Testis (tissue), 3 donors: ENCODE results near the gene ANGEL2. TPM values are rescaled to one million over a fixed set of nuclear protein-coding genes. Genes with fewer than 3 reads are reported as not detected.

Source experiments
- DNase-seq: peaks from one replicate; pipeline ENCODE4 v3.0.0-alpha.2; 2019
- H3K27ac ChIP-seq, 2 donors: fragments of 200-600 bp; sonication (generic); one replicate each; pipeline ENCODE4 v1.5.1; 2019
- H3K27me3 ChIP-seq: fragments of 200-600 bp; sonication (generic); one replicate; pipeline ENCODE4 v1.5.1; 2019
- H3K36me3 ChIP-seq: fragments of 200-600 bp; sonication (generic); one replicate; pipeline ENCODE4 v1.5.1; 2017; ENCODE audit warnings: low read depth; ENCODE audit errors: missing control alignments
- H3K4me1 ChIP-seq: fragments of 200-600 bp; sonication (generic); one replicate; pipeline ENCODE4 v1.5.1; 2019
- H3K4me3 ChIP-seq, 2 donors: fragments of 200-600 bp; sonication (generic); one replicate each; pipeline ENCODE4 v1.5.1; 2017 to 2019
- H3K9me3 ChIP-seq: fragments of 200-600 bp; sonication (generic); one replicate; pipeline ENCODE4 v1.5.1; 2017
- POLR2A ChIP-seq: fragments of 450-650 bp; IDR thresholded peaks from one replicate; pipeline ENCODE4 v1.6.1; 2017; ENCODE audit warnings: antibody characterized with exemption, mild to moderate bottlenecking, moderate library complexity
- WGBS, 2 donors: methylation state at CpG; one replicate each; pipeline ENCODE4 v1.1.5; 2018; 5-methylcytosine and 5-hydroxymethylcytosine counted together
- intact Hi-C: fragments of 100-400 bp; cut with DNase I; formaldehyde crosslinking; loops from one replicate; pipeline ENCODE4 v1.15.1; 2023; ENCODE audit warnings: low total_unique reads
- polyA plus RNA-seq: library from polyadenylated mRNA; stranded (reverse); fragments of 350-450 nt; fragmentation: Illumina TruSeq; extraction: RNeasy Lipid Tissue Mini Kit (QIAGEN cat#74804); gene quantifications from one replicate; pipeline ENCODE4 v1.2.3, GENCODE V29; 2014; ENCODE audit warnings: low read depth, low replicate concordance; ENCODE audit not compliant: insufficient read depth
- total RNA-seq, 2 donors: library from RNA; depleted of rRNA; stranded (reverse); fragments of >200 nt; gene quantifications; one replicate each; pipeline ENCODE4 v1.2.3, GENCODE V29; 2016
- TF ChIP-seq, protein P1 (sequence below), 3 experiments: fragments of 450-650 bp in 2 of 3; fragments of 200-600 bp in 1 of 3; sonication (generic) in 1 of 3; IDR thresholded peaks; one replicate each; pipeline ENCODE4 v1.5.1; 2016 to 2019; ENCODE audit warnings: antibody characterized with exemption in 3 of 3, mild to moderate bottlenecking in 2 of 3, moderate library complexity in 1 of 3

Gene ANGEL2
- total and polyA plus RNA-seq, 3 donors from 2014 or later, result 20.3 to 63.1 (median 49.1) TPM

DNA sequence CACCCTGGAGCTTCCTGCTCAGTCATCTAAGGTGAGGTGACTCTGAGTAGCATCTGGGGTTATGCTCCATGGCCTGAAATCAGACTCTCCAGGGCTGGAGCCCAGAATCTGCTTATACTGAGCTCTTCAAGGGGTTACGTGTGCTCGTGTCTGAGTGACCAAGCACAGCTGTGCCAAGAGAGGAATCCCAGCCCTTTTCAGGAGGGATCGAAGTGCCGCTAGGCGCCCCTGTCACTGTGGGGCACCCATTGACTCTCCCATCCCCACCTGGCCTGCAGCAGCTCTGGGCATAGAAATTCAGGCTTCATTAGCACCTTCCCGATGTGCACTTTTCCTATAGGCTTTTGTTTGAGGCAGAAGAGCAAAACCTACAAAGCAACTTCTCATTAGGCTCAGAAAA lies 51.6 kb downstream of the ANGEL2 start:
- DNase-seq, result no peak

DNA sequence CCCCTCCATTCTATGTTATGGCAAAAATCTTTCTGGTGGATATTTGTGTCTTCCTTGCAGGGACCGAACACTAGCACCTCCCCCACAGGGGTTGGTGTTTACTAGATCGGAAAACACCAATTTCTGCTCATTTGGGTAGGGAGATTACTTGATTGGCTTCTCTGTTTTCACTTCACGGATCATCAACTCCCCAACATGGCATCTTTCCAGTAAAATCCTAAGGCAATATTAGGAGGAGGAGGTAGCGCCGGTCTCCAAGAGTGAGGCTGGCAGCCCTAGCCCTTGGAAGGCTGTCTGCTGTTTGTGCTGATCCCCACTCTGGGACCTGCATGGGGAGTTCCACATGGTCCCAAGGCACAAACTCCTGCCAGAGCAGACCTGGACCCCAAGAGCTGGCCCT lies 53.2 kb downstream of the ANGEL2 start:
- WGBS, 2 donors, result 87 to 94% methylated on average over 5 of the region's 5 CpGs
- no peak for DNase-seq
- intact Hi-C loops, result no loop called here

More for the DNA sequence above, 51.6 kb downstream of the ANGEL2 start:
- Histone ChIP-seq H3K27ac (no peak overlapping the region), H3K4me3 (no peak overlapping the region), H3K27me3 (no peaks in the 10 kb centered on the region), H3K4me1 (no peaks in the 10 kb centered on the region), H3K36me3 (no peaks in the 10 kb centered on the region), H3K9me3 (no peaks in the 10 kb centered on the region)
- TF ChIP-seq, protein P1, sequence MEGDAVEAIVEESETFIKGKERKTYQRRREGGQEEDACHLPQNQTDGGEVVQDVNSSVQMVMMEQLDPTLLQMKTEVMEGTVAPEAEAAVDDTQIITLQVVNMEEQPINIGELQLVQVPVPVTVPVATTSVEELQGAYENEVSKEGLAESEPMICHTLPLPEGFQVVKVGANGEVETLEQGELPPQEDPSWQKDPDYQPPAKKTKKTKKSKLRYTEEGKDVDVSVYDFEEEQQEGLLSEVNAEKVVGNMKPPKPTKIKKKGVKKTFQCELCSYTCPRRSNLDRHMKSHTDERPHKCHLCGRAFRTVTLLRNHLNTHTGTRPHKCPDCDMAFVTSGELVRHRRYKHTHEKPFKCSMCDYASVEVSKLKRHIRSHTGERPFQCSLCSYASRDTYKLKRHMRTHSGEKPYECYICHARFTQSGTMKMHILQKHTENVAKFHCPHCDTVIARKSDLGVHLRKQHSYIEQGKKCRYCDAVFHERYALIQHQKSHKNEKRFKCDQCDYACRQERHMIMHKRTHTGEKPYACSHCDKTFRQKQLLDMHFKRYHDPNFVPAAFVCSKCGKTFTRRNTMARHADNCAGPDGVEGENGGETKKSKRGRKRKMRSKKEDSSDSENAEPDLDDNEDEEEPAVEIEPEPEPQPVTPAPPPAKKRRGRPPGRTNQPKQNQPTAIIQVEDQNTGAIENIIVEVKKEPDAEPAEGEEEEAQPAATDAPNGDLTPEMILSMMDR (IDR thresholded peaks at IDR 0.05), result no peak
- TF ChIP-seq POLR2A, result no peak
- 82 to 98% methylated on average over 6 of the region's 6 CpGs for WGBS, 2 donors
- intact Hi-C loops, result no loop called here

DNA sequence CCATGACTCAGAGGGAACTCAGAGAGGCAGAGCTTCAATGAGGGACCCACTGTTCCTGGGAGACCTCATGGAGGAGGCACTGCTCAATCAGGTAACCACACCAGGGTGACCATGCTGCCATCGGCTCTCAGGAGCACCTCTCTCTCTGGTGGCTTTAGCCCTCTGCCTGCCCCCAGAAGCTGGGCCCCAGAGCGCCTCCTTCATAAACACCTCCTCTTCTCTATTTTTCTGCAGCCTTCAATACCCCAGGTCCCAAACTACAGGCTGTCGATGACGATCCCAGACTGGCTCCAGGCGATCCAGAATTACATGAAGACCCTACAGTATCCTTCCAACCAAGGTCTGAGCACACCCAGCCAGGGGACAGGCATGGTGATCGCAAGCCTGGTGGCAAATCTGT lies 54.7 kb downstream of the ANGEL2 start:
- intact Hi-C loops, result no loop called here

More for the DNA sequence above, 53.2 kb downstream of the ANGEL2 start:
- Histone ChIP-seq H3K9me3 (no peaks in the 10 kb centered on the region), H3K4me1 (no peaks in the 10 kb centered on the region), H3K27me3 (no peaks in the 10 kb centered on the region), H3K4me3 (no peak overlapping the region), H3K36me3 (no peaks in the 10 kb centered on the region), H3K27ac (no peak overlapping the region)
- TF ChIP-seq, protein P1 (IDR thresholded peaks at IDR 0.05), result no peak
- no peak for TF ChIP-seq POLR2A

DNA sequence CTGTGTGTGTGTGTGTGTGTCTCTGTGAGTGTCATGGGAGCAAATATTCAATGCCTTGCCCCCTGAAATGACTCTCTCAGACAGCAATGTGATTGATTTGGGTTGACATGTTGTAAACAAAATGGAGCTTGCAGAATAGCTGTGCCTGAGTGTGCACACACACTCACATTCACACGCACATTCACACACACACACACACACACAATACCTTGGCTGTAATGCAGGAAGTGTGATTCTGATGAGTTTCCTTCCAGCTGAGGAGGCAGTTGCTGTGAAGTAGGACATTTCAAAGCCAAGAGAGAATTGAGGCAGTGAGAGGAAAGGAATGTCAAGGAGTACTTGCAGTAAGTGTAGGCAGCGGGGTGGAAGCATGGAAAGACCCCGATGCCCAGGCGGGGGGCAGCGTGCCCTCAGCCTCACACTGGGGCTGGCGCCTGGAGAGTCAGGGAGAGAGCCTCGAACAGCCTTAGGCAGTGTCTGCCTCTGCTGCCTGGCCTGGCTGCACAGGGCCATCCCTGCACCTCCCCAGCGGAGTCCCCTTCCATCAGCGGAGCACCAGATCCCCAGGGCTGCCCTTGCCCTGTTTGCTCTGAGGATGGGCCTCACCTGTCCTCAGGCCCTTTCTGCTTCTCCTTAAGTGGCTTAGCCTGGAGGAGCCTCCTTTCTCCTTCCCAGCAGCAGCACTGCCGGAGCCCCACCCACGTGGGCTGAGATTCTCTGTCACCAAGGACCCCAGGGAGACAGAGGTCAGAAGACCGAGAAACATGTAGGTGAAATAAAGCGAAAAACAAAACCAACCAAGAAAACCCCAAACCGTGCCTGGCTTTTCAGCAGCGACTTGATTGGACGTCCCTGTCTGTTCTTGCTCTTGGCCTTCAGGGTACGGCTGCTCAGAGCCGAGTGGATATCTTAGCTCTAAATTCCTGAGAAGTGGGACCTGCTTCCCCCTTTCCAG lies 56.1 kb downstream of the ANGEL2 start:
- H3K36me3 ChIP-seq, result no peaks in the 10 kb centered on the region
- TF ChIP-seq POLR2A, result no peak
- TF ChIP-seq, protein P1 (IDR thresholded peaks at IDR 0.05), result no peak
- intact Hi-C loops, result no loop called here
- H3K27me3 ChIP-seq, result no peaks in the 10 kb centered on the region
- H3K4me3 ChIP-seq, result no peak overlapping the region
- H3K27ac ChIP-seq, result no peak overlapping the region
- H3K9me3 ChIP-seq, result no peaks in the 10 kb centered on the region
- 88 to 92% methylated on average over 16 to 18 of the region's 18 CpGs for WGBS, 2 donors
- DNase-seq, result no peak
- no peaks in the 10 kb centered on the region for H3K4me1 ChIP-seq

More for the DNA sequence above, 54.7 kb downstream of the ANGEL2 start:
- Histone ChIP-seq H3K4me3 (no peak overlapping the region), H3K9me3 (no peaks in the 10 kb centered on the region), H3K27me3 (no peaks in the 10 kb centered on the region), H3K4me1 (no peaks in the 10 kb centered on the region), H3K36me3 (no peaks in the 10 kb centered on the region), H3K27ac (no peak overlapping the region)
- TF ChIP-seq, protein P1 (IDR thresholded peaks at IDR 0.05), result no peak
- TF ChIP-seq POLR2A, result no peak
- DNase-seq, result no peak
- 88 to 93% methylated on average over 6 of the region's 6 CpGs for WGBS, 2 donors
